ENCODE results near the gene GBP6. TPM values are rescaled to one million over a fixed set of nuclear protein-coding genes. Genes with fewer than 3 reads are reported as not detected.
"Not testable (repeated sequence)": the region's sequence is repeated elsewhere in the genome, so short reads cannot be mapped to it uniquely, and the experiment has no call there.

The GBP6 gene
- total RNA-seq, 2 experiments from 2014 or later: not detected

DNA sequence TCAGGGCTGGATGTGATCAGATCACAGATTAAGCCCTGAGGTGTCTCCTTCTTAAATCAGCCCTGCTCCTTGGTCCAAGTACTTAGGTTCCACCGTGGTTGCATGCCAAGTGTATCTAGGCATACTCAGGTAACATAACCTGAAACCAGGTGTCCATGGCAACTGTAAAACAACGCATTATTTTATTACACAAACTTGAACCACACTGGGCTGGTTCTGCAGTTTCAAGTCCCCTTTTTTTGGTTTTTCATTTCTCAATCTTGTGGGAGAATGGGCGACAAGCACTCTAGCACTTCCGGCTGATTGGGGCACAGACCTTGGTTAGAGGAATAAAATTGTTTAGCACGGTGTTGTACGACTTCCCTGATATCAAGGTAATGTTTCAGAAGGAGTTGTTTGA lies 65.2 kb downstream of the GBP6 start:
- Histone ChIP-seq H3K4me3 (ENCODE audit: low read depth, low read length, poor library complexity, severe bottlenecking) (no peak overlapping the region), H3K9me3 (ENCODE audit: low read length) (no peaks in the 10 kb centered on the region), H3K27ac (ENCODE audit: low read depth, low read length, poor library complexity, severe bottlenecking) (no peak overlapping the region), H3K9me2 (ENCODE audit: insufficient read depth, low read length) (no peaks in the 10 kb centered on the region), H3K36me3 (ENCODE audit: insufficient read depth, low read length) (no peaks in the 10 kb centered on the region), H3K4me1 (ENCODE audit: insufficient read depth, low read length, poor library complexity, severe bottlenecking) (no peaks in the 10 kb centered on the region), H2AFZ (ENCODE audit: low read length) (no peak overlapping the region), H3K4me2 (ENCODE audit: low read length) (no peak overlapping the region), H4K20me1 (ENCODE audit: insufficient read depth, low read length) (no peaks in the 10 kb centered on the region), H3K79me2 (ENCODE audit: insufficient read depth, low read depth, low read length) (no peaks in the 10 kb centered on the region)
- BruUV-seq (replicated peaks): no TSS peak
- intact Hi-C loops (cut with micrococcal nuclease; ENCODE audit: unreplicated experiment): no loop called here
- ChIA-PET POLR2A (no interaction called here), CTCF (ENCODE audit: unreplicated experiment) (no interaction called here)
- TF ChIP-seq, protein P1, sequence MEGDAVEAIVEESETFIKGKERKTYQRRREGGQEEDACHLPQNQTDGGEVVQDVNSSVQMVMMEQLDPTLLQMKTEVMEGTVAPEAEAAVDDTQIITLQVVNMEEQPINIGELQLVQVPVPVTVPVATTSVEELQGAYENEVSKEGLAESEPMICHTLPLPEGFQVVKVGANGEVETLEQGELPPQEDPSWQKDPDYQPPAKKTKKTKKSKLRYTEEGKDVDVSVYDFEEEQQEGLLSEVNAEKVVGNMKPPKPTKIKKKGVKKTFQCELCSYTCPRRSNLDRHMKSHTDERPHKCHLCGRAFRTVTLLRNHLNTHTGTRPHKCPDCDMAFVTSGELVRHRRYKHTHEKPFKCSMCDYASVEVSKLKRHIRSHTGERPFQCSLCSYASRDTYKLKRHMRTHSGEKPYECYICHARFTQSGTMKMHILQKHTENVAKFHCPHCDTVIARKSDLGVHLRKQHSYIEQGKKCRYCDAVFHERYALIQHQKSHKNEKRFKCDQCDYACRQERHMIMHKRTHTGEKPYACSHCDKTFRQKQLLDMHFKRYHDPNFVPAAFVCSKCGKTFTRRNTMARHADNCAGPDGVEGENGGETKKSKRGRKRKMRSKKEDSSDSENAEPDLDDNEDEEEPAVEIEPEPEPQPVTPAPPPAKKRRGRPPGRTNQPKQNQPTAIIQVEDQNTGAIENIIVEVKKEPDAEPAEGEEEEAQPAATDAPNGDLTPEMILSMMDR (conservative IDR thresholded peaks at IDR 0.05; ENCODE audit: low read length): no peak
- no peak for TF ChIP-seq EZH2phosphoT487 (IDR thresholded peaks at IDR 0.05; ENCODE audit: borderline replicate concordance, low read depth, low read length)
- no peak for DNase-seq (ENCODE audit: low spot score)

DNA sequence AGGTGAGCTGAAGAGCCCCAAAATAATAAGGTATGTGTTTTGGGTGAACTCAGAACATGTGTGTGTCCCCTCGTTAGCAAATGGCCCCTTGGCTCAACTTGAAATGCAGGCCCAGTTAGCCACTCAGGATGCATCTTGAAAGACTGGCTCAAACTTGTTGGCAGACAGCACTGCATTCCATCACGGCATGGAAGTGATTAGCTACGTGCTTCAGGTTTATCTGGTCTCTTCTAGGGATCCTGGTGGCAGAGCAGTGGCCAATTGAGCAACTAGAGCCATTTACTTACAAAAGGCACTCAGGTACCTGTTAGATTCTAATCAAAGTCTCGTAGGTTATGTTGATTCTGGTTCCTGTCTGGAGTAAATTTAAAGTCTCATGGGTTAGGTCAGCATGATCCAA lies 65.8 kb downstream of the GBP6 start:
- H3K79me2 ChIP-seq (ENCODE audit: insufficient read depth, low read depth, low read length); H3K4me3 ChIP-seq (ENCODE audit: low read depth, low read length, poor library complexity, severe bottlenecking); H3K27ac ChIP-seq (ENCODE audit: low read depth, low read length, poor library complexity, severe bottlenecking); H4K20me1 ChIP-seq (ENCODE audit: insufficient read depth, low read length); POLR2A ChIA-PET; DNase-seq (ENCODE audit: low spot score); H3K9me2 ChIP-seq (ENCODE audit: insufficient read depth, low read length); H2AFZ ChIP-seq (ENCODE audit: low read length); H3K4me2 ChIP-seq (ENCODE audit: low read length); BruUV-seq (replicated peaks); H3K9me3 ChIP-seq (ENCODE audit: low read length); CTCF ChIA-PET (ENCODE audit: unreplicated experiment); H3K36me3 ChIP-seq (ENCODE audit: insufficient read depth, low read length); intact Hi-C loops (cut with micrococcal nuclease; ENCODE audit: unreplicated experiment); H3K4me1 ChIP-seq (ENCODE audit: insufficient read depth, low read length, poor library complexity, severe bottlenecking): not testable (repeated sequence)

DNA sequence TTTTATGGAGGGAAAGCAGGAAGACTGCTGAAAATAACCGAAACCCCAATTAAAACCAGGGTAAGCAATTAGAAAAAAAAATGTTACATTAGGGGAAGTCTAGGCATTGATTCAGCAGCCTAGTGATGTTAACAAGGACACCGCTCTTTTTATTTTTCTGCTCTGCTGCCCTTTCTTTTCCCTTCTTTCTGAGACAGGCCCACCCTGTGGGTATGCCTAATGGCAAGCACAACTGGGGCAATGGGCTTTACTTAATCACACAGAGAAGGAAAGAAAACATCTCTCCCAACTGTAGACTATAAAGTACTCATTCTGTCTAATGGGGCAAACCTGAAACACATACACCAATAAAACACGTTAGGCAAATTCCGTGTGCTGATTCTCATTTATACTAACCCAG lies 69.6 kb downstream of the GBP6 start:
- no TSS peak for BruUV-seq (replicated peaks)
- no peaks in the 10 kb centered on the region for H3K36me3 ChIP-seq (ENCODE audit: insufficient read depth, low read length)
- ChIA-PET POLR2A (interaction anchor here (0.6 kb wide), 1 partner anchor 771 kb away, joined by 3 read pairs; no protein-coding TSS in a partner anchor), CTCF (ENCODE audit: unreplicated experiment) (no interaction called here)
- no peaks in the 10 kb centered on the region for H3K79me2 ChIP-seq (ENCODE audit: insufficient read depth, low read depth, low read length)
- no peak overlapping the region for H3K27ac ChIP-seq (ENCODE audit: low read depth, low read length, poor library complexity, severe bottlenecking)
- TF ChIP-seq, protein P1 (conservative IDR thresholded peaks at IDR 0.05; ENCODE audit: low read length): no peak
- TF ChIP-seq EZH2phosphoT487 (IDR thresholded peaks at IDR 0.05; ENCODE audit: borderline replicate concordance, low read depth, low read length): no peak
- intact Hi-C loops (cut with micrococcal nuclease; ENCODE audit: unreplicated experiment): no loop called here
- H4K20me1 ChIP-seq (ENCODE audit: insufficient read depth, low read length): no peaks in the 10 kb centered on the region
- H3K9me3 ChIP-seq (ENCODE audit: low read length): no peaks in the 10 kb centered on the region
- H3K9me2 ChIP-seq (ENCODE audit: insufficient read depth, low read length): no peaks in the 10 kb centered on the region
- no peak for DNase-seq (ENCODE audit: low spot score)
- H2AFZ ChIP-seq (ENCODE audit: low read length): no peak overlapping the region
- no peak overlapping the region for H3K4me2 ChIP-seq (ENCODE audit: low read length)
- no peak overlapping the region for H3K4me3 ChIP-seq (ENCODE audit: low read depth, low read length, poor library complexity, severe bottlenecking)
- no peaks in the 10 kb centered on the region for H3K4me1 ChIP-seq (ENCODE audit: insufficient read depth, low read length, poor library complexity, severe bottlenecking)

DNA sequence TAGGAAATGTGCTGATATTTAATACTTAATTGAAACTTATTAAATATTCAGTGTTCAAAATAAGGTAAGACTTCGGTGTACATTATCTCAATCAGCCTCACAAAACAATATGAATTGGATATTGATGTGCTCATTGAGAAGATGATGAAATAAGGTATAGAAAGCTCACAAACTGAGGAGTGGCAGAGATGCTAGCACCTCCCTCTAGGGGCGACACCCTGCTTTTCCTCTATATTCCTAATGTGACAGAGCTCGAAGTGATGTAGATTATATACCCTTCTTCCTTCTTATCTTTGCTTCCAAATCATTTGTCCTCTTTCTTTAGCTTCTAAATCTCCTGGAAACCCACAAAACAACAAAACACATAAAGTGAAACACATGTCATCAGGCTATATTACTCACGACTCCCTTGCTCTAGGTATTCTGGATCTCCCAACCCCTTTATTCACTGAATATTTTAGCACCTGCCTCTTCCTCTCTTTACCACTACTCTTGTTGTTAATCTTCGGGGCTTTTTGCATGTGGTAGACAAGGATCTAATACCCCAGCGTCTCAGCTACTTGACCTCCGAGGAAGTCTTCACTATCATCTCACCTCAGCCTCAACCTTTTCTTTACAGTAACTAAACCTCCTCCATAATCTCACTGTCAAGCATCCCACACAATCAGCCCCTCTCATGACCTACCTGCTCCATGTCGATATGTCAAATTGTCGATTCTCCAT lies 70.4 kb downstream of the GBP6 start:
- H3K4me1 ChIP-seq (ENCODE audit: insufficient read depth, low read length, poor library complexity, severe bottlenecking); BruUV-seq (replicated peaks); H3K27ac ChIP-seq (ENCODE audit: low read depth, low read length, poor library complexity, severe bottlenecking); H4K20me1 ChIP-seq (ENCODE audit: insufficient read depth, low read length); H3K9me2 ChIP-seq (ENCODE audit: insufficient read depth, low read length); H2AFZ ChIP-seq (ENCODE audit: low read length); H3K36me3 ChIP-seq (ENCODE audit: insufficient read depth, low read length); POLR2A ChIA-PET; intact Hi-C loops (cut with micrococcal nuclease; ENCODE audit: unreplicated experiment); DNase-seq (ENCODE audit: low spot score); H3K9me3 ChIP-seq (ENCODE audit: low read length); CTCF ChIA-PET (ENCODE audit: unreplicated experiment); H3K4me3 ChIP-seq (ENCODE audit: low read depth, low read length, poor library complexity, severe bottlenecking); H3K79me2 ChIP-seq (ENCODE audit: insufficient read depth, low read depth, low read length); H3K4me2 ChIP-seq (ENCODE audit: low read length): not testable (repeated sequence)

All from OCI-LY7 (cell line).